ENCODE results near the gene EMC9. TPM values are rescaled to one million over a fixed set of nuclear protein-coding genes. Genes with fewer than 3 reads are reported as not detected.

The EMC9 gene
- total and polyA plus RNA-seq, 2 of the 8 experiments (the other 6 are each of a cell fraction or from before 2014, with no cell fraction given), result 38.4 to 47.2 TPM

- no peak within 1 kb of the TSS for H3K56ac ChIP-seq (replicated peaks; ENCODE audit: insufficient read length, low read depth, low read length)
- peak within 1 kb of the TSS; percentile 6 to 52 (median 20); a peak in 5 of 8 replicates for H3K4me3 ChIP-seq (ENCODE audit: extremely low read depth in 1 of 4, insufficient read depth in 2 of 4, low read depth in 3 of 4, low read length in 4 of 4)
- H3K27ac ChIP-seq (ENCODE audit: low read depth, low read length), result peak within 1 kb of the TSS; percentile 55; the same call in 1 of the 2 replicates
- no peak within 1 kb of the TSS for H4K91ac ChIP-seq (replicated peaks; ENCODE audit: insufficient read length, low read length)
- H3K79me1 ChIP-seq (ENCODE audit: low read depth, low read length), result no peaks in the 10 kb centered on the region
- WGBS, 2 experiments (ENCODE audit: extremely low coverage in 1 of 2, insufficient coverage in 1 of 2, insufficient read length in 1 of 2, insufficient replicate concordance in 2 of 2, low coverage in 1 of 2, low lambda C conversion rate in 2 of 2, missing lambda C conversion rate in 1 of 2), result 16% methylated on average over 12 of the region's 12 CpGs; no CpG with 5 or more reads in 1 of the 2 experiments
- H2BK120ac ChIP-seq (replicated peaks; ENCODE audit: low read depth, low read length), result no peak within 1 kb of the TSS
- no peaks in the 10 kb centered on the region for H3K79me2 ChIP-seq (ENCODE audit: control insufficient read depth in 1 of 2, insufficient read depth in 2 of 2, low read length in 2 of 2)
- peaks cover 2 to 19% of the 10 kb centered on the region in 2 experiments for H4K20me1 ChIP-seq (replicated peaks in 1 of 2; ENCODE audit: control insufficient read depth in 1 of 2, insufficient read depth in 2 of 2, low read length in 2 of 2)
- DNase-seq (ENCODE audit: low read depth in 1 of 2, low spot score in 2 of 2), result peak; percentile 94 to 100
- H2BK20ac ChIP-seq (ENCODE audit: low read length), result no peak within 1 kb of the TSS
- H3K9ac ChIP-seq (replicated peaks in 1 of 4; ENCODE audit: extremely low read depth in 1 of 4, low read depth in 3 of 4, low read length in 3 of 4), result no peak within 1 kb of the TSS; a peak in 2 of 7 replicates
- no peak within 1 kb of the TSS for H4K5ac ChIP-seq (ENCODE audit: insufficient read length, low read depth, low read length)
- H2BK5ac ChIP-seq (ENCODE audit: low read depth, low read length), result peak within 1 kb of the TSS; percentile 42; the same call in 1 of the 2 replicates
- no peak within 1 kb of the TSS; the same call in 1 of the 2 replicates for H3K18ac ChIP-seq (ENCODE audit: extremely low read depth, low read length)
- no peaks in the 10 kb centered on the region for H3K27me3 ChIP-seq (replicated peaks in 1 of 4; ENCODE audit: control insufficient read depth in 3 of 4, extremely low read depth in 1 of 4, insufficient read depth in 3 of 4, low read length in 3 of 4)
- H2AFZ ChIP-seq (ENCODE audit: low read length), result no peak within 1 kb of the TSS
- H2AK5ac ChIP-seq (ENCODE audit: low read depth, low read length), result no peak within 1 kb of the TSS
- no peak within 1 kb of the TSS for H3K4ac ChIP-seq (replicated peaks; ENCODE audit: insufficient read length, low read depth, low read length)
- H3K23ac ChIP-seq (ENCODE audit: insufficient read length), result no peak within 1 kb of the TSS
- H3K36me3 ChIP-seq (ENCODE audit: control insufficient read depth in 2 of 4, insufficient read depth in 4 of 4, low read length in 3 of 4), result peaks cover 16 to 41% (median 30%) of the 10 kb centered on the region in 4 experiments
- H3K4me1 ChIP-seq (replicated peaks in 1 of 4; ENCODE audit: control insufficient read depth in 3 of 4, insufficient read depth in 4 of 4, low read length in 3 of 4), result peaks cover 0 to 10% (median 2%) of the 10 kb centered on the region in 4 experiments; a peak in 3 of 7 replicates
- ChIA-PET CTCF (ENCODE audit: partially characterized antibody) (interaction anchor here (0.7 to 3.3 kb wide), 40 partner anchors 8 to 129 kb away, joined by 3 to 26 read pairs (median 4); partner anchors contain the start of genes DCAF11, IPO4, NRL and PSME1), POLR2A (ENCODE audit: partially characterized antibody) (interaction anchor here (0.7 to 7.6 kb wide), 29 partner anchors 9 to 158 kb away, joined by 3 to 93 read pairs (median 5); partner anchors contain the start of genes CHMP4A, DCAF11, DHRS1 and EMC9)
- H3K9me3 ChIP-seq (ENCODE audit: insufficient read depth in 2 of 2, low read depth in 1 of 2, low read length in 1 of 2), result no peaks in the 10 kb centered on the region
- FAIRE-seq, result peak; percentile 7
- H3K23me2 ChIP-seq (ENCODE audit: low read depth, low read length), result 0 out of 2 replicates have a peak, but pooled peaks cover 2% of the 10 kb centered on the region
- no peak within 1 kb of the TSS for H3K14ac ChIP-seq (ENCODE audit: insufficient read length)
- 0 out of 2 replicates have a peak within 1 kb of the TSS, but pooled peaks have one; percentile 3 for H2BK15ac ChIP-seq (ENCODE audit: low read length)
- 0 out of 2 replicates have a peak within 1 kb of the TSS, but pooled peaks have one; percentile 3 for H4K8ac ChIP-seq (ENCODE audit: extremely low read depth, insufficient read depth, low read length)
- H3K4me2 ChIP-seq (ENCODE audit: insufficient read depth in 1 of 2, low read depth in 2 of 2, low read length in 2 of 2), result peak within 1 kb of the TSS; percentile 28 to 80
- 0 out of 2 replicates have a peak within 1 kb of the TSS, but pooled peaks have one; percentile 23 for H2BK12ac ChIP-seq (ENCODE audit: low read depth, low read length)
- no peak for TF ChIP-seq CBX8 (IDR thresholded peaks at IDR 0.05; ENCODE audit: borderline replicate concordance, low read depth, low read length)
- peak; percentile 40; the same call in 1 of the 2 replicates for TF ChIP-seq CHD2 (IDR thresholded peaks at IDR 0.05; ENCODE audit: low read length)
- no peak for TF ChIP-seq SAP30 (IDR thresholded peaks at IDR 0.05; ENCODE audit: insufficient read depth, insufficient replicate concordance, low read length)
- peak; percentile 66 for TF ChIP-seq CREB1 (IDR thresholded peaks at IDR 0.05)
- TF ChIP-seq, protein P1, sequence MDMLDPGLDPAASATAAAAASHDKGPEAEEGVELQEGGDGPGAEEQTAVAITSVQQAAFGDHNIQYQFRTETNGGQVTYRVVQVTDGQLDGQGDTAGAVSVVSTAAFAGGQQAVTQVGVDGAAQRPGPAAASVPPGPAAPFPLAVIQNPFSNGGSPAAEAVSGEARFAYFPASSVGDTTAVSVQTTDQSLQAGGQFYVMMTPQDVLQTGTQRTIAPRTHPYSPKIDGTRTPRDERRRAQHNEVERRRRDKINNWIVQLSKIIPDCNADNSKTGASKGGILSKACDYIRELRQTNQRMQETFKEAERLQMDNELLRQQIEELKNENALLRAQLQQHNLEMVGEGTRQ (IDR thresholded peaks at IDR 0.05; ENCODE audit: low read length), result peak; percentile 93
- peak; percentile 61; the same call in 1 of the 2 replicates for TF ChIP-seq TBP (IDR thresholded peaks at IDR 0.05; ENCODE audit: low read depth, low read length)
- TF ChIP-seq HDAC2 (IDR thresholded peaks at IDR 0.05; ENCODE audit: borderline replicate concordance in 1 of 2, low read depth in 2 of 2, low read length in 2 of 2), result no peak
- peak in 1 of 2 experiments; percentile 90; a peak in 2 of 4 replicates for TF ChIP-seq SIN3A (conservative IDR thresholded peaks at IDR 0.05 in 1 of 2, IDR thresholded peaks at IDR 0.05 in 1 of 2; ENCODE audit: low read depth in 1 of 2, low read length in 2 of 2)
Measured at GRCh38 chr14:24160850-24161804, 19.7 kb upstream of the EMC9 start, which contains the start of gene IRF9. Gene IRF9, plus strand, starts transcription at chr14:24161265. Its CDS starts 880 bp downstream, at chr14:24162145.

Data from H1 (cell line).